ENCODE measurements around the gene HCFC1R1. TPM values are rescaled to one million over a fixed set of nuclear protein-coding genes. Genes with fewer than 3 reads are reported as not detected.

Gene HCFC1R1
- polyA plus RNA-seq, 1 experiment = 33.7 TPM

GRCh38 chr16:3023415-3023668 lies 400 bp downstream of the HCFC1R1 start:
- Histone ChIP-seq H3K36me3 (ENCODE audit: control insufficient read depth, insufficient read depth, low read length) (peaks cover 28% of the 10 kb centered on the region), H3K4me3 (ENCODE audit: low read depth, low read length) (peak overlapping the region; percentile 59), H3K27me3 (ENCODE audit: control insufficient read depth, insufficient read depth, low read length) (no peaks in the 10 kb centered on the region)
- TF ChIP-seq CTCF (IDR thresholded peaks at IDR 0.05; ENCODE audit: insufficient read depth, low read depth, low read length) = no peak
- ChIA-PET CTCF (interaction anchor here (0.8 to 6.3 kb wide), 6 partner anchors 8 to 155 kb away, joined by 3 to 78 read pairs (median 4); no protein-coding TSS in a partner anchor), POLR2A (interaction anchor here (0.5 kb wide), 1 partner anchor 502 kb away, joined by 3 read pairs; no protein-coding TSS in a partner anchor)
- DNase-seq (ENCODE audit: low read depth) = peak; percentile 49

GRCh38 chr16:3022684-3023414 lies 893 bp downstream of the HCFC1R1 start:
- H3K36me3 ChIP-seq (ENCODE audit: control insufficient read depth, insufficient read depth, low read length) = peaks cover 28% of the 10 kb centered on the region
- H3K27me3 ChIP-seq (ENCODE audit: control insufficient read depth, insufficient read depth, low read length) = no peaks in the 10 kb centered on the region
- DNase-seq (ENCODE audit: low read depth) = no peak
- TF ChIP-seq CTCF (IDR thresholded peaks at IDR 0.05; ENCODE audit: insufficient read depth, low read depth, low read length) = no peak
- H3K4me3 ChIP-seq (ENCODE audit: low read depth, low read length) = peak overlapping the region; percentile 59
- ChIA-PET CTCF (interaction anchor here (0.8 to 6.3 kb wide), 7 partner anchors 9 to 155 kb away, joined by 3 to 78 read pairs (median 5); no protein-coding TSS in a partner anchor), POLR2A (interaction anchor here (0.5 kb wide), 1 partner anchor 502 kb away, joined by 3 read pairs; no protein-coding TSS in a partner anchor)

GRCh38 chr16:3022208-3022683 lies 1.5 kb downstream of the HCFC1R1 start:
- ChIA-PET CTCF (interaction anchor here (1.2 to 6.3 kb wide), 6 partner anchors 9 to 154 kb away, joined by 4 to 78 read pairs (median 10); no protein-coding TSS in a partner anchor), POLR2A (interaction anchor here (0.6 to 1.0 kb wide), 2 partner anchors 113 to 702 kb away, joined by 4 to 15 read pairs; partner anchors contain the start of gene ZNF213)
- Histone ChIP-seq H3K27me3 (ENCODE audit: control insufficient read depth, insufficient read depth, low read length) (no peaks in the 10 kb centered on the region), H3K4me3 (ENCODE audit: low read depth, low read length) (peak overlapping the region; percentile 97), H3K36me3 (ENCODE audit: control insufficient read depth, insufficient read depth, low read length) (peaks cover 26% of the 10 kb centered on the region)
- DNase-seq (ENCODE audit: low read depth) = peak; percentile 75
- TF ChIP-seq CTCF (IDR thresholded peaks at IDR 0.05; ENCODE audit: insufficient read depth, low read depth, low read length) = no peak

DNA sequence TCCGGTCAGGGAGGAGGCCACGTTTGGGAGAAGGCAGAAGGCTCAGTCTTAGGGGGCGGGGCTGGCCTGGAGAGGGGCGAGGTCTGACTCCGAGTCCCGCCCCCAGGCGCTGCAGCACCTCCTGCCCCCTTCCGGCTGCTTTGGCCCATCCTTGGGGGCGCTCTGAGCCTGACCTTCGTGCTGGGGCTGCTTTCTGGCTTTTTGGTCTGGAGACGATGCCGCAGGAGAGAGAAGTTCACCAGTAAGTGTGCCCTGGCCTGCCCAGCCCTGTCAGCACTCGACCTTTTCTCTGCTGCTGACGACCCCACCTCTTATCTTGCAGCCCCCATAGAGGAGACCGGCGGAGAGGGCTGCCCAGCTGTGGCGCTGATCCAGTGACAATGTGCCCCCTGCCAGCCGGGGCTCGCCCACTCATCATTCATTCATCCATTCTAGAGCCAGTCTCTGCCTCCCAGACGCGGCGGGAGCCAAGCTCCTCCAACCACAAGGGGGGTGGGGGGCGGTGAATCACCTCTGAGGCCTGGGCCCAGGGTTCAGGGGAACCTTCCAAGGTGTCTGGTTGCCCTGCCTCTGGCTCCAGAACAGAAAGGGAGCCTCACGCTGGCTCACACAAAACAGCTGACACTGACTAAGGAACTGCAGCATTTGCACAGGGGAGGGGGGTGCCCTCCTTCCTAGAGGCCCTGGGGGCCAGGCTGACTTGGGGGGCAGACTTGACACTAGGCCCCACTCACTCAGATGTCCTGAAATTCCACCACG lies 2.1 kb downstream of the HCFC1R1 start:
- peaks cover 20% of the 10 kb centered on the region for H3K36me3 ChIP-seq (ENCODE audit: control insufficient read depth, insufficient read depth, low read length)
- POLR2A ChIA-PET = interaction anchor here (0.6 to 1.1 kb wide), 3 partner anchors 14 to 702 kb away, joined by 3 to 15 read pairs (median 4); partner anchors contain the start of gene ZNF213
- no peaks in the 10 kb centered on the region for H3K27me3 ChIP-seq (ENCODE audit: control insufficient read depth, insufficient read depth, low read length)
- DNase-seq (ENCODE audit: low read depth) = peak; percentile 68
- peak; percentile 55 for TF ChIP-seq CTCF (IDR thresholded peaks at IDR 0.05; ENCODE audit: insufficient read depth, low read depth, low read length)
- CTCF ChIA-PET = interaction anchor here (1.6 to 6.3 kb wide), 6 partner anchors 10 to 153 kb away, joined by 5 to 78 read pairs (median 14); no protein-coding TSS in a partner anchor
- peak overlapping the region; percentile 97 for H3K4me3 ChIP-seq (ENCODE audit: low read depth, low read length)
